OCI-LY7 (cell line): ENCODE measurements around the gene FASTK.

Source experiments
- CTCF ChIP-seq: fragments of 200-600 bp; sonication (generic); conservative IDR thresholded peaks from 2 replicates; pipeline ENCODE4 v1.5.1; 2014; ENCODE audit warnings: mild to moderate bottlenecking, antibody characterized with exemption, low read length, moderate library complexity, mixed read lengths
- EZH2phosphoT487 ChIP-seq: fragments of 200-600 bp; sonication (generic); IDR thresholded peaks from 2 replicates; pipeline ENCODE4 v1.6.1; 2018; ENCODE audit warnings: low read depth, borderline replicate concordance, mild to moderate bottlenecking, mixed run types, antibody characterized with exemption, low read length, moderate library complexity, mixed read lengths

DNA sequence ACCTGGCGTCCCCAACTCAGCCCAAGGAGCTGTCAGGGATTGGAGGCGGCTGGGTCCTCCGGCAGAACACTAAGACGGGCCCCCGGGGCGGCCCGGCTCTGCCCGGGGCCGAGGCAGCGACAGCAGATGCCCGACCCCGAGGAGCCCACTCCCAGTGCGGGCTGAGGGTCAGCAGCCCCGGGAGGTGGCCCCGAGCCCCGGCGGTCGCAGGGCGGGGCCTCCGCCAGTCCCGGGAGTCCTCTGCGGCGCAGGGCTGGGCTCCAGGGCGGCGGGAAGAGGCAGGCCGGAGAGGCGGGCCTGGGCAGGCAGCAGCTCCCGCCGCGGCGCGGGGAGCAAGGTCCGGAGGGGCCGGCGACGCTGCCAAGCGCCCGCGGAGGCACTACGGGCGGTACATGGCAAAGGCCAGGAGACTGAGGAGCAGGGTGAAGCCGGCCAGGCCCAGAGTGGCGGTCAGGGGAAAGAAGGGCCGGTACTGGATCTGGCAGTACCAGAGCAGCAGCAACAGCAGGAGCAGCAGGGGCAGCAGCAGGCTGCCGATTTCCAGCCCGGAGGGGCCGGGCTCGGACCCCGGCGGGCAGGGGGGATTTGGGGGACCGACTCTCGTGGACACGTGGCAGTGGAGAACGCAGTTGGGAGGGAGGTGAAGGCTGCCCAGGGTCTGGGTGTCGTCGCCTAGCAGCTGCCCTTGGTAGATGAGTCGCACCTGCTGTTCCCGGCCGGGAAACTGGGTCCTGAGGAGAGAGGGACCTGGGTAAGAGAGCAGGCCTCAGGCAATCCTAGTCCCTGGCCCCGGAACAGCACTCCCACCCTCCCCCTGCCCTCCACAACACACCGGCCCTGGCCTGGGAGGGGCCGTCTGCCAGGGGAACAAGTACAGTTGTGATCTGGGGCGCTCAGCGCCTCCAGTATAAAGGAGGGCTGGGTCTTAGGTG lies 827 bp upstream of the FASTK start:
- no peak for TF ChIP-seq CTCF
- no peak for TF ChIP-seq EZH2phosphoT487
